HEK293T (cell line): ENCODE data around the gene XIRP1.

Experiments used
- BHLHE40 ChIP-seq: fragments of 450-650 bp; IDR thresholded peaks from 2 replicates; pipeline ENCODE4 v1.6.1; 2016; ENCODE audit warnings: mild to moderate bottlenecking, moderate library complexity, borderline replicate concordance
- FOXA1 ChIP-seq: fragments of 450-650 bp; IDR thresholded peaks from 2 replicates; pipeline ENCODE4 v1.6.1; 2016; ENCODE audit warnings: mild to moderate bottlenecking
- FOXK2 ChIP-seq: fragments of 450-650 bp; IDR thresholded peaks from 2 replicates; pipeline ENCODE4 v1.6.1; 2016; ENCODE audit warnings: mild to moderate bottlenecking
- L3MBTL2 ChIP-seq: fragments of 450-650 bp; conservative IDR thresholded peaks from 2 replicates; pipeline ENCODE4 v1.6.1; 2016; ENCODE audit warnings: mild to moderate bottlenecking
- LEF1 ChIP-seq: fragments of 450-650 bp; IDR thresholded peaks from 2 replicates; pipeline ENCODE4 v1.6.1; 2017; ENCODE audit warnings: mild to moderate bottlenecking, borderline replicate concordance
- NFRKB ChIP-seq: fragments of 450-650 bp; IDR thresholded peaks from 2 replicates; pipeline ENCODE4 v1.6.1; 2016; ENCODE audit warnings: mild to moderate bottlenecking, moderate library complexity
- PKNOX1 ChIP-seq: fragments of 450-650 bp; IDR thresholded peaks from 2 replicates; pipeline ENCODE4 v1.6.1; 2016
- SP1 ChIP-seq: fragments of 450-650 bp; IDR thresholded peaks from 2 replicates; pipeline ENCODE4 v1.6.1; 2017
- SUZ12 ChIP-seq: fragments of 450-650 bp; IDR thresholded peaks from 2 replicates; pipeline ENCODE4 v1.6.1; 2016; ENCODE audit warnings: mild to moderate bottlenecking
- TARDBP ChIP-seq: fragments of 450-650 bp; IDR thresholded peaks from 2 replicates; pipeline ENCODE4 v1.6.1; 2016
- ZNF384 ChIP-seq: fragments of 450-650 bp; IDR thresholded peaks from 2 replicates; pipeline ENCODE4 v1.6.1; 2016

- no peak for TF ChIP-seq PKNOX1
- TF ChIP-seq FOXK2 = no peak
- TF ChIP-seq NFRKB = no peak
- no peak for TF ChIP-seq TARDBP
- TF ChIP-seq FOXA1 = no peak
- no peak for TF ChIP-seq SP1
- no peak for TF ChIP-seq SUZ12
- TF ChIP-seq LEF1 = no peak
- no peak for TF ChIP-seq BHLHE40
- no peak for TF ChIP-seq L3MBTL2
- TF ChIP-seq ZNF384 = no peak
Measured at GRCh38 chr3:39189150-39189958, 3.0 kb downstream of the XIRP1 start.
